Hematopoietic multipotent progenitor cell treated with erythropoietin and hydrocortisone succinate and interleukin-3 and kit ligand, for 6 days (in vitro differentiated cells): ENCODE data around the gene DNAJB2.
"Not testable (repeated sequence)": the region's sequence is repeated elsewhere in the genome, so short reads cannot be mapped to it uniquely, and the experiment has no call there.

Source experiments
- DNase-seq: peaks from one replicate; pipeline ENCODE4 v3.0.0-alpha.2; 2015

Gene DNAJB2

DNA sequence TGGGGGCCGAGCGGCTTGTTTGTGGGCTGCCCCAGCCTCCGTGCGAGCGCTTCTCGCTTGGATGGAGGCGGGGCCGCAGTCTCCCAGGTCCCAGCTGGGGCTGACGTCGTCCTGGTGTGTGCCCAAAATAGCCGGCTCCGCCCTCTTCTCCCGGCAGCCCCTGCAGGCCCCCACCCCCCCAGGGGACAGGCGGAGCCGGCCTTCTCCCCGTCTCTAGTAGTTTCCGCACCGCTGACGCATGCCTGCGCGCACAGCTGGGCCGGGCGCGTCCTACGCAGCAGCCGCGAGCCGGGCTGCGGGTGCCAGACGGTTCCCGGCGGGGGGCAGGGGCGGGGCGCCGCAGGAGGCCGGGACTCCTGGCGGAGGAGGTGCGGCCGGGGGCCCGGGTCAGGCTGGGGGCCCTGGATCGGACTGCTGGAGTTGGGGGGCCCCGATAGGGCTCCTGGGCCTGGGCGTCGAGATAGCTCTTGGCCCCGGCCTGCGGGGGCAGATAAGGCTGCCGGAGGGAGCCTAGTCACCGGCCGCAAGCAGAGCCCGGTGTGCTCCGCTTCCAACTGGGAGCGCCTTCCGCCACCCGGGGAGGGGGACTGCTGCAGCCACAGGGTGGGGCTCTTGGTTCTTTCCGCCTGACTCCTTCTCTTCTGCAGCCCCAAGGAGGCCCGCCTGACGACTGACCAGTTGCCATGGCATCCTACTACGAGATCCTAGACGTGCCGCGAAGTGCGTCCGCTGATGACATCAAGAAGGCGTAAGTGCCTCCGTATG, at the start of gene DNAJB2:
Gene DNAJB2, plus strand, starts transcription at position 216 of the 765 bp plus-strand sequence. Its CDS starts 468 bp downstream, at position 684.
- peak; percentile 98 for DNase-seq

DNA sequence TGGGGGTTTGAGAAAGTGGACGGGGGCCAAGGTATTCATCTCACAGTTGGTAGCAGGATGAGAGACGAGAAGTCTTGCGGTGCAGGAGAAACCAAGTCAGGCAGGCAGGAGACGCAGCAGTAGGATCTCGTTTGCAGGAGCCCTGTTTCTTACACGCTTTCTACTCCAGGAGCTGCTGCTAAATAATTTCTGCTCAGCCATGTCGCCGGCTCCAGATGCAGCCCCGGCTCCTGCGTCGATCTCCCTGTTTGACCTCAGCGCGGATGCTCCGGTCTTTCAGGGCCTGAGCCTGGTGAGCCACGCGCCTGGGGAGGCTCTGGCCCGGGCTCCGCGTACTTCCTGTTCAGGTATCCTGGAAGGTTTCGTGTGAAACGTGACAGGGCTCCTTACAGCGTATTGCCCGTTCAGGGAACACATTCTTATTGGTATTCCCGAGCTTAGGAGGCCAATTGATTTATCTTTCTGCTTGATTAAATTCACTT, 49.1 kb upstream of the DNAJB2 start:
- peak; percentile 63 for DNase-seq

DNA sequence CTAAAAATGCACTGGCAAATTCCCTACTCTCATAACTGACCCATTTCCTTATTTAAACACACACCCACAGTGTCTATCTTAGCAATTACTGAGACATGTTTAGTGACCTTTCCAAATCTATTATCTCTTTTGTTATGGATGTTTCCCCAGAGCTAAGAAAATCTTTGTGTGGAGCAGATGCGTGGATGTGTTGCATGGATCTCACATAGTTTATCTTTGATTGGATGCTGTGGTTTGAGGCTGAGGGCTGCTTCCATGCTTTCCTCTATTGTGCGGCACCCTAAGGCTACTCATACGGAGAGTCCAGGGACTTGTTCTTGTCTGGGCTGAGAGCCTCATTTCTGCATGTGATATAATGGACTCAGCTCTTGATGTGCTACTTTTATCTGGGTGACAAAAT, 44.8 kb upstream of the DNAJB2 start:
- no peak for DNase-seq

GRCh38 chr2:219243291-219243761, 35.8 kb upstream of the DNAJB2 start:
- peak; percentile 55 for DNase-seq

DNA sequence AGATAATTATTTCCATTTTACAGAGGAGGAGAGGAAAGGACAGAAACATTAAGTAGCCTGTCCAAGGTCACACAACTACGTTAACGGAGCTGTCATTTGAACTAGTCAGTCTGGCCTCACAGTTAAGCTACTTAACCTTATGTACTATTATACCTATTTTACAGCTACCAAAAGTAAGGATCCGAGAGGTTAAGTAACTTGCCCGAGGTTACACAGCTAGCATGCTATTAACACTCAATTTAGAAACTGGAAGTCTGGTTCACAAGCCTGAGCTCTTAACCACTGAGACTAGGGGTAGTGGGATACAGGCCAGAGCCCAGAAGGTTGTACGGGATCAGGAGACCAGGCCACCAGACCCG, 34.4 kb upstream of the DNAJB2 start:
- DNase-seq: no peak

DNA sequence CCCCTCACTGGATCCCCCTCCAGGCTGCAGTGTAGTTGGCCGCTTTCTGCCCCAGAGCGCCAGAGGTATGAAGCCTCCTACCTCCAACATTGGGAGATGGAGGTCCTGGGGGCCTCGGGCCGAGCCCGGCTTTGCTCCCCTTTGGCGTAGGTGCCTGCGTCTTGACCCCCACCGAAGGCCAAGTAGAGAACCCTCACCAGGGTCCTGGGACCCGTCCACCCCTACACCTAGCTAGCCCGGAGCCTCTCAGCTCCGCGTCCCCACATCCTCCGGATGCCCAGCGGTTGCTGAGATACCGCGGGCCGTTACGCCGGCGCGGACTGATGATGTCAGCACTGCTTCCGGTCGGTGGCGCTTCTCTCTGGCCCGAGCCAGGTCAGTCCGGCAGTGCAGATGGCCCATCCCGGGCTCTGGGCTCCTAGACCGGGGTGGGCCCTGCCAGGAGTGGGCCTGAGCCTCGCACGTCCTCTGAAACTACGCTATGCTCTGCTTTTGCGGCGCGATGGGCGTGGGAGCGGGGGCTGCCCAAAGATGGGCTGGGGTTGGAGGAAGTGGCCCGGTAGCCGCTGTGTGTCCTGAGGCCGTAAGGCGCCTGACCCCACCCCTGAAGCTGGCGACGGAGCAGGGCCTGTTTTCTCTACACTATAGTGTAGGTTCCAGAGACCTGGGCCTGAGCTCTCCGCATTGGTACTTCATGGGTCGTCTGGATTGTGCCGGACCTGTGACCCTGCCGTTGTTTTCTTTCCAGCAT, 33.8 kb upstream of the DNAJB2 start, which contains the start of the genes GLB1L and STK16:
Gene GLB1L, minus strand, starts transcription at position 297 of the 751 bp plus-strand sequence. CDS start 1,871 bp downstream, outside the sequence.
Gene STK16, plus strand, starts transcription at position 332 of the 751 bp plus-strand sequence. CDS start 521 bp downstream, outside the sequence.
- peak; percentile 94 for DNase-seq

DNA sequence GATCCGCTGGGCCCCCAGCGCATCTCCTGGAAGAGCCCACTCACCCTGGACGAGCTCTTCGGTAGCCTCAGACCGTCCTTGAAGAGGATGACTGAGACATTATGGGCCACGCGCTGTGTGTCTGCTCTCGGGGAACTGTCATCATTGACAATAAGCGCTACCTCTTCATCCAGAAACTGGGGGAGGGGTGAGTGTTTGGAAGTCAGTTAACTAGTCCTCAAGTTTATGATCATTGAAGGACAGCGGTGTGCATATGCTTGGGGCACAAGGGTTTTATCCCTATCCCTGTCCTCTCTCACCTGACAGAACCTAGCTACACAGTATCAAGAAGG, 33.3 kb upstream of the DNAJB2 start:
- DNase-seq: peak; percentile 39

DNA sequence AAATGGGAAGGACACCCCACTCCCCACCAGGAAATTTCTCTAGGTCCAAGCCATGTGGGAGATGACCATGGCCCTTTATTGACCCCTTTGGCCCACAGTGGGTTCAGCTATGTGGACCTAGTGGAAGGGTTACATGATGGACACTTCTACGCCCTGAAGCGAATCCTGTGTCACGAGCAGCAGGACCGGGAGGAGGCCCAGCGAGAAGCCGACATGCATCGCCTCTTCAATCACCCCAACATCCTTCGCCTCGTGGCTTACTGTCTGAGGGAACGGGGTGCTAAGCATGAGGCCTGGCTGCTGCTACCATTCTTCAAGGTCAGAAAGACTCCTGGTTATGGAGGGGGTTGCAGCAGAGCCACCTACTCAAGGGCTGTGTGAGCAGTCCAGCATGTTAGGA, 32.6 kb upstream of the DNAJB2 start:
- no peak for DNase-seq

- DNase-seq: peak; percentile 56
These were observed 31.2 kb upstream of the DNAJB2 start for GRCh38 chr2:219247678-219248642.

GRCh38 chr2:219248845-219249202, 30.3 kb upstream of the DNAJB2 start:
- DNase-seq: no peak

DNA sequence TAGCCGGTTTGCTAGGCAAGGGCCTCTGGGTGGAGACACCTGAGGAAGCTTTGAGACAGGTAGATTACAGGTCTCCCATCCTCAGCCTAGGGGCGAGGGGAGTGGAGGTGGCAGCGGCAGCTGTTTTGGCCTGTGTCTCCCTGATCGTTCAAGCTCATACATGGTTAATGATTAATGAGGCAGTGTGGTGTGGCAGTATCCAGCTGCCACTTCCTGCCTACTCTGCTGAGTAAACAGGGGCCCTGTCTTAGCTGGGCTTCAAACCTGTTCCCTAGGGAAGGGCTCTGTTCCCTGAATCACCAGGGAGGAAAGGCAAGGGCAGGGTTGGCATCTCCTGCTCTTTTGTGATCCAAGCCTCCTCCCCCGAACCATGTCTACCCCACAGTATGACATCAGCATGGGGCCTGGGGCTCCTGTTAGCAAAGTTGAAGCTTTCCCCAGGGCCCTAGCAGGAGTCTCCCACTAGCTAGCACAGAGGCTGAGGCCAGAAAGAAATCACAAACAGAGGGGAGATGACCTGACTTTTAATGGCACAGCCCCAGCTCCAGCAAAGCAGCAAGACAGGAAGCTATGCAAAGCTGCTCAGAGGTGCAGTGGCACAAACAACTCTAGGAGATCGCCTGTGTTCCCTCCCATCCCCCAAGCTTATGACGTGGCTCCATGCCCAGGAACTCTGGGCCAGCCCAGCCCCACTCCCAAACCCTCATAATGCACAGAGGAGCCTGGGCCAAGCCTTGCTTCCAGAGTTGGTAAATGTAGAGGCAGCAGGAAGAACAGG, 29.8 kb upstream of the DNAJB2 start:
- peak; percentile 80 for DNase-seq

GRCh38 chr2:219250049-219250781, 29.0 kb upstream of the DNAJB2 start:
- DNase-seq: peak; percentile 53

DNA sequence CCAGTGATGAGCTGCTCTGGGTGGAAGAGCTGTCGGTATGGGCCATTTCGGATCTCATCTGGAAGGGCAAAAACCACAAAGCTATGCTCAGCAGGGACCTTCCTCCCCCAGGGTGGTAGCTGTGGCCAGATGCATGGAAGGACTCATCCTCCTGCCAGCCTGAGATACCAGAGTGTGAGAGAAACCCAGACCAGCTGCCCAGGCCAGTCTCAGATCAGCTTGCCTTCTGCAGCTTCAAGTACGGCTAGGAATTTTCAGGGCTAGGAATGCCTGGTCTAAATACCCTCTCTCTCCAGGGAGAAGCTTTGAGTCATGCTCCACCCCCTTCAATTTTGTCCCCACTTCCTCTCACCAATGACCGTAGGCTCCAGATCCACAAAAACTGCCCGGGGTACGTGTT, 27.5 kb upstream of the DNAJB2 start:
- no peak for DNase-seq

DNA sequence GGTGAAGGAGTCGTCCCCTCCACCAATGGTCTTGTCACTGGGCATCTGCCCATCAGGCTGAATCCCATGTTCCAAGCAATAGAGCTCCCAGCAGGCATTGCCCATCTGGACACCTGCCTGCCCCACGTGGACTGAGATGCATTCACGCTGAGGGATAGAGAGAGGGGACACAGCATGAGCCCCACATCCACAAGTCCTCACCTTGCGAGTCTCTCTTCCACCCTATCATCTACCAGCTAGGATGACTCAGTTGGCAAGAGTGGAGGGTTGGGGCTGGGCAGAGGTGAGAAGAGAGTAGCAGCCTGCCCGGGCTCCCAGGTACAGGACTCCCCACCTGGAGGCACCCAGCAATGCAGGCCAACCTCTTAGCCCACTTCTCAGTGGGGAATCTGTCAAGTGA, 27.1 kb upstream of the DNAJB2 start:
- DNase-seq: no peak

- no peak for DNase-seq
These were observed 26.6 kb upstream of the DNAJB2 start for GRCh38 chr2:219252570-219252899.

- DNase-seq: peak; percentile 50
These were observed 26.0 kb upstream of the DNAJB2 start, which contains the start of gene TUBA4B for GRCh38 chr2:219252900-219253752. Gene TUBA4B, plus strand, starts transcription at chr2:219253243. Its CDS starts 165 bp downstream, at chr2:219253408.

- DNase-seq: peak; percentile 89
These were observed 25.2 kb upstream of the DNAJB2 start, which contains the start of gene TUBA4A for GRCh38 chr2:219253753-219254589. Gene TUBA4A, minus strand, starts transcription at chr2:219253918. Its CDS starts 60 bp downstream, at chr2:219253858.

GRCh38 chr2:219254590-219255201, 24.5 kb upstream of the DNAJB2 start:
- DNase-seq: peak; percentile 56

DNA sequence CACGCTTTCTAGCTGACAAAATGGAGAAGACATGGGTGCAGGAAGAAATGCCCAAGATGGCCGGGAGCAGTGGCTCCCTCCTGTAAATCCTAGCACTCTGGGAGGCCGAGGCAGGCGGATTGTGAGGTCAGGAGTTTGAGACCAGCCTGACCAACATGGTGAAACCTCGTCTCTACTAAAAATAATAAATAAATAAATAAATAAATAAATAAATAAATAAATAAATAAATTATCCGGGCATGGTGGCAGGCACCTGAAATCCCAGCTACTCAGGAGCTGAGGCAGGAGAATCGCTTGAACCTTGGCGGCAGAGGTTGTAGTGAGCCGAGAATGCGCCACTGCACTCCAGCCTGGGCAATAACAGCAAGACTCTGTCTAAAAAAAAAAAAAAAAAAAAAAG, 20.2 kb upstream of the DNAJB2 start:
- not testable (repeated sequence) for DNase-seq
